BJ (cell line): ENCODE data around the gene GRM7. TPM values are rescaled to one million over a fixed set of nuclear protein-coding genes. Genes with fewer than 3 reads are reported as not detected.

Experiments used
- CTCF ChIA-PET: fragments of 350-600 bp; formaldehyde crosslinking; extraction: SDS; loops from one replicate; lab custom pipeline; 2021; ENCODE audit warnings: antibody characterized with exemption, inconsistent platforms; lab: Yijun Ruan, JAX
- POLR2A ChIA-PET: fragments of 300-600 bp; sonication (Branson Sonifier 250); formaldehyde crosslinking; extraction: SDS; loops from one replicate; lab custom pipeline; 2021; ENCODE audit warnings: antibody characterized with exemption; lab: Charles Lee
- DNase-seq: peaks from one replicate; pipeline ENCODE4 v3.0.0-alpha.2; 2011; ENCODE audit warnings: low read depth
- H3K27me3 ChIP-seq: 2 replicates; pipeline ENCODE4 v1.6.0; 2011; ENCODE audit warnings: low read length; ENCODE audit not compliant: control insufficient read depth, insufficient read depth
- H3K36me3 ChIP-seq: 2 replicates; pipeline ENCODE4 v1.5.1; 2011; ENCODE audit warnings: low read length; ENCODE audit not compliant: control insufficient read depth, insufficient read depth
- H3K4me3 ChIP-seq: 2 replicates; pipeline ENCODE4 v1.5.1; 2011; ENCODE audit warnings: low read depth, mild to moderate bottlenecking, control low read depth, low read length
- polyA plus RNA-seq: library from polyadenylated mRNA; depleted of rRNA; stranded (reverse); fragments of >200 nt; gene quantifications from 2 replicates; pipeline ENCODE4 v1.2.3, GENCODE V29; 2011
- TF ChIP-seq, protein P1 (sequence below): IDR thresholded peaks from 2 replicates; pipeline ENCODE4 v1.5.1; 2011; ENCODE audit warnings: low read depth, mild to moderate bottlenecking, control low read depth, inconsistent platforms, low read length, moderate library complexity; ENCODE audit not compliant: insufficient read depth

The GRM7 gene
- polyA plus RNA-seq, 1 experiment = not detected

DNA sequence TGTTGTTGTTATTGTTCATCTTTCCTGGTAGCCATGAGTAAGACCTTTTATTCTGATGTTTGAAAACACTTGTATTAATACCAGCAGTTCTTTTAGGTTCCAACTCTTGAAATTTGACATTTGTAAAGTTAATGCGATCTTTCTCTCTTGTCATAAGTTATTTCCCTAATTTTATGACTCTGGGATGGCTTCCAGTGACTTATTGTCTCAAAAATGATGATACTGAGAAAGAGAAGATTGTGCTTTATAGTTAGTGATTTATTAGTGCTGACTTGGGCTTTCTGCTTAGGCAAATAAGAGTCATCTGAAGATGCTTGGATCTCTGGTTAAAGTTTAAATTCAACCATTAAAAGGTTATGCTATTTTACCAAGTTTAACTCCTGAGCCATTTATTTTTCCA, 715.2 kb downstream of the GRM7 start:
- DNase-seq = no peak
- CTCF ChIA-PET = no interaction called here
- POLR2A ChIA-PET = no interaction called here
- Histone ChIP-seq H3K4me3 (no peak overlapping the region), H3K36me3 (no peaks in the 10 kb centered on the region), H3K27me3 (no peaks in the 10 kb centered on the region)
- TF ChIP-seq, protein P1, sequence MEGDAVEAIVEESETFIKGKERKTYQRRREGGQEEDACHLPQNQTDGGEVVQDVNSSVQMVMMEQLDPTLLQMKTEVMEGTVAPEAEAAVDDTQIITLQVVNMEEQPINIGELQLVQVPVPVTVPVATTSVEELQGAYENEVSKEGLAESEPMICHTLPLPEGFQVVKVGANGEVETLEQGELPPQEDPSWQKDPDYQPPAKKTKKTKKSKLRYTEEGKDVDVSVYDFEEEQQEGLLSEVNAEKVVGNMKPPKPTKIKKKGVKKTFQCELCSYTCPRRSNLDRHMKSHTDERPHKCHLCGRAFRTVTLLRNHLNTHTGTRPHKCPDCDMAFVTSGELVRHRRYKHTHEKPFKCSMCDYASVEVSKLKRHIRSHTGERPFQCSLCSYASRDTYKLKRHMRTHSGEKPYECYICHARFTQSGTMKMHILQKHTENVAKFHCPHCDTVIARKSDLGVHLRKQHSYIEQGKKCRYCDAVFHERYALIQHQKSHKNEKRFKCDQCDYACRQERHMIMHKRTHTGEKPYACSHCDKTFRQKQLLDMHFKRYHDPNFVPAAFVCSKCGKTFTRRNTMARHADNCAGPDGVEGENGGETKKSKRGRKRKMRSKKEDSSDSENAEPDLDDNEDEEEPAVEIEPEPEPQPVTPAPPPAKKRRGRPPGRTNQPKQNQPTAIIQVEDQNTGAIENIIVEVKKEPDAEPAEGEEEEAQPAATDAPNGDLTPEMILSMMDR = no peak

DNA sequence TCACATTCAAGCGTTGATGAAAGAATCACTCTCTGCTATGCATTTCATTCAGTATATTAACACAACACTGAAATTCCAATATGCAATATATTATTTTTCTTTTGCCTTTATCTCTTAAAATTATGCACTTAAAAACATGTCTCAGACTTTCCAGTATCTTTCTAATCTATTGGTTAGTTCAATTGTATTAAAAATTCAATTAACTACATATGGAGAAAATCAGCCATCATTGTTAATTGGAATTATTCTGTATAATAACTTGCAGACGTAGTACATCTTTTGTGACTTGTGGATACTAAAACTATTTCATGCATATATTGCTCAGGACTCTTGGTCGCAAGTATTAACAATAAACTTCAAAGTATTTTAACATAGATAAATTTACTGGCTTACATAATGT, 715.6 kb downstream of the GRM7 start:
- no peak overlapping the region for H3K4me3 ChIP-seq
- ChIA-PET POLR2A (no interaction called here), CTCF (no interaction called here)
- no peaks in the 10 kb centered on the region for H3K36me3 ChIP-seq
- TF ChIP-seq, protein P1 = no peak
- DNase-seq = no peak
- no peaks in the 10 kb centered on the region for H3K27me3 ChIP-seq

DNA sequence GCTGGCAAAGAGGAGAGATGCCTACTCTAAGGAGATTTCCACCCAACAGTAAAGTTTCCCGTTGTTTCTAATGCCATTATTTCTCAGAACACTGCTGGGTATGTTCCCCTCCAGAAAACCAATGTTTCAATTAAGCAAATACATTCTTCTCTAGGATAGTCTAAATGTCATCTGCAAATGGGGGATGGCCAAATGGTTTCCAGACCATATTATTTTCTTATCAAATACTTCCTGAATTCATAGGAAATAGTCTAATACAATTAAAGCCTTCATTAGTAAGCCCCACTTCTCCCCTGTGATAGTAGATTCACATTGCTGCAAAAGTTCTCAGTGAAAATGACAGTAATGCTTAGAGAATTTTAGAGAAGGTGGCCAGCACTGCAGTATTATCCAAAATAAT, 716.6 kb downstream of the GRM7 start:
- TF ChIP-seq, protein P1 = no peak
- H3K36me3 ChIP-seq = no peaks in the 10 kb centered on the region

DNA sequence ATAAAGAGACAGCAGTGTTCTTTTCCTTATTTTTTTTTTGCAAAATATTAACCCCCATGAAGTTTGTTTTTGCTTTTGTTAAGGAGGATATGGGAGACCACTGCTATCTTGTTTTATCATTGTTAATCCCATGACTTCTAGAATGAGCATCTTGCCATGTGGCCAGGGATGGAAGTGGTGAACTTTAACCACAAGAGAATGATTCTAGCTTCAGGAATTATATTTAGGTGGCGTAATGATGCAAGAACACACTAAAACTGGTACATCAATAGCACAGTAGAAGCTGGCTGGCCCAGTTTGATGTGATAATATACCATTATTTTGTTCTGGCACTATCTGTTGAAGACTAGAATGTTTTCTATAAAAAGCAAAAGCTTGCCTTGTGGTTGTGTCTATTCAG, 720.9 kb downstream of the GRM7 start:
- TF ChIP-seq, protein P1 = no peak
- Histone ChIP-seq H3K4me3 (no peak overlapping the region), H3K36me3 (no peaks in the 10 kb centered on the region), H3K27me3 (no peaks in the 10 kb centered on the region)
- POLR2A ChIA-PET = no interaction called here
- CTCF ChIA-PET = no interaction called here
- DNase-seq = no peak

More for the DNA sequence above, 716.6 kb downstream of the GRM7 start:
- Histone ChIP-seq H3K27me3 (no peaks in the 10 kb centered on the region), H3K4me3 (no peak overlapping the region)
- ChIA-PET POLR2A (no interaction called here), CTCF (no interaction called here)
- no peak for DNase-seq

DNA sequence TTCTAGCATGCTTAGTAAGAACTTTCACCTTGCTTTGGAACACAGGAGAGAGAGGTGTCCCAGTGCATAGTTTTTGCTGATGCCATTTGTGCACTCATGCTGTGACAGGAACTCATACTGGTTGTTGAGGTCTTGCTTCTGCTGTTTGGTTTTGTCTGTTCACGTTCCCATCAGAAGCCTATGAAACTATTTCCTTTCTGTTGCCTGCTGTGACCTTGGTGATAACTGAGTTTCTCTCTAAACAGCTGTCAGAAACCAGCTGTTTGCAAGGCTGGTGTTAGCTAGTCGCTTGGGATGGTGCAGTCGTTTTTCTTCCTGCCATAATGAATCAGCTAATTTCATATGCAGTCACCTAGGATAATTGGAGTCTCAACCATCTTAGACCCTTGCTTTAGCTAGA, 724.1 kb downstream of the GRM7 start:
- no peaks in the 10 kb centered on the region for H3K27me3 ChIP-seq
- no peak for DNase-seq
- no peaks in the 10 kb centered on the region for H3K36me3 ChIP-seq
- POLR2A ChIA-PET = no interaction called here
- TF ChIP-seq, protein P1 = no peak
- no peak overlapping the region for H3K4me3 ChIP-seq
- CTCF ChIA-PET = no interaction called here
